ENCODE results near the gene ETF1. TPM values are rescaled to one million over a fixed set of nuclear protein-coding genes. Genes with fewer than 3 reads are reported as not detected.
"Not testable (repeated sequence)": the region's sequence is repeated elsewhere in the genome, so short reads cannot be mapped to it uniquely, and the experiment has no call there.

The ETF1 gene
- polyA plus RNA-seq, 1 experiment, result 107 TPM

DNA sequence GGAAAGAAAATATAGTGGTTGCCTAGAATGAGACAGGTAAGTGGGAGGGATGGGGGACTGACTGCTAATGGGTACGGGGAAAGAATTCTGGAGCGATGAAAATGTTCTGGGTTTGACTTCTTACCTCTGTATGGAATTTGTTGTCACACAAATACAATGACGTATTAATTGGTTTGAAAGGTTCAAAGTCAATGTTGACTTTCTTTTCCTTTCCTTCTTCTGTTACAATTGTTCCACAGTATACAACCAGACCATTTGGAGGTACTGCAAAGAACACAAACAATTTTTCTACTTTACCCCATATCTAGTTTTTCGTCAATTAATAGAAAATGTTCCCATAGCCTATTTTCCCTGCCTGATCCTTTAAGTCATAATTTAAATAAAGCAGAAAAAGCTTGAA, 25.6 kb downstream of the ETF1 start:
- Histone ChIP-seq H3K27ac (ENCODE audit: low read depth, low read length) (no peak overlapping the region), H3K9me3 (ENCODE audit: control insufficient read depth, insufficient read depth, low read length) (no peaks in the 10 kb centered on the region), H3K4me3 (ENCODE audit: low read depth, low read length) (no peak overlapping the region), H3K27me3 (ENCODE audit: control insufficient read depth, insufficient read depth, low read length) (no peaks in the 10 kb centered on the region)
- CTCF ChIA-PET, result interaction anchor here (1.0 to 4.3 kb wide), 2 partner anchors 15 to 68 kb away, joined by 7 to 15 read pairs; no protein-coding TSS in a partner anchor
- POLR2A ChIA-PET, result no interaction called here
- TF ChIP-seq, protein P1, sequence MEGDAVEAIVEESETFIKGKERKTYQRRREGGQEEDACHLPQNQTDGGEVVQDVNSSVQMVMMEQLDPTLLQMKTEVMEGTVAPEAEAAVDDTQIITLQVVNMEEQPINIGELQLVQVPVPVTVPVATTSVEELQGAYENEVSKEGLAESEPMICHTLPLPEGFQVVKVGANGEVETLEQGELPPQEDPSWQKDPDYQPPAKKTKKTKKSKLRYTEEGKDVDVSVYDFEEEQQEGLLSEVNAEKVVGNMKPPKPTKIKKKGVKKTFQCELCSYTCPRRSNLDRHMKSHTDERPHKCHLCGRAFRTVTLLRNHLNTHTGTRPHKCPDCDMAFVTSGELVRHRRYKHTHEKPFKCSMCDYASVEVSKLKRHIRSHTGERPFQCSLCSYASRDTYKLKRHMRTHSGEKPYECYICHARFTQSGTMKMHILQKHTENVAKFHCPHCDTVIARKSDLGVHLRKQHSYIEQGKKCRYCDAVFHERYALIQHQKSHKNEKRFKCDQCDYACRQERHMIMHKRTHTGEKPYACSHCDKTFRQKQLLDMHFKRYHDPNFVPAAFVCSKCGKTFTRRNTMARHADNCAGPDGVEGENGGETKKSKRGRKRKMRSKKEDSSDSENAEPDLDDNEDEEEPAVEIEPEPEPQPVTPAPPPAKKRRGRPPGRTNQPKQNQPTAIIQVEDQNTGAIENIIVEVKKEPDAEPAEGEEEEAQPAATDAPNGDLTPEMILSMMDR (IDR thresholded peaks at IDR 0.05; ENCODE audit: low read depth, low read length), result no peak
- DNase-seq (ENCODE audit: low read depth, low spot score), result no peak

DNA sequence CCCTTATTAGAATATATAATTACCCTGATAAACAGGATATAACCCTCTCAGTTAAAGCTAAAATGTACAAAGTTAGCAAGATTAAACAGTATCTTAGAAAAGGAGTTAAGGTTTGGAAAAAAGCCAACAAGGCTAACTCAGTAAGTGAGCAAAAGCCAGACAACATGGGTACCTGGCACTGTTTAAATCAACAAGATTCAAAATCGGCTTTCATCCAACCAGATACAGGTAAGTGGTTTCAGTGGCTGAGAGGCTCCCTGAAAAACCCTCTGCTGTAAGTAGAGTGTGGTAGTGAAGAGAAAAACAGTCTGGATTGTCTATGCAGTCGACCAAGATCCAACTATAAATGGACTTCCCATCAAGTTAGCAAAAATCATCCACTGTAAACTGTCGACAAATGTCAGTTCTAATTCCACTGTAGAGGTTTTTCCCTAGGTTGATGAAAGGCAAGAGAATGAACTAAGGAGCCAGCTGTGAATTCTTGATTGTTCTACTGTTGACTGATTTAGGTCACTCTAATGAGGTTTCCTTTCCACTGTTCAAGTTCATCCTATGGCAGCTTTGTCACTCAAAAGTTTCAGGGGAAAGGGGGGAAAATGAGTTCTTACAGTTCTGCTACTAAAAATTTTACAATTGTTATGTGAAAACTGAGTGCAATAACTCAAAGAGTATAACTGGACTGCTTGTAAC, 27.3 kb downstream of the ETF1 start:
- H3K27ac ChIP-seq (ENCODE audit: low read depth, low read length), result no peak overlapping the region
- TF ChIP-seq, protein P1 (IDR thresholded peaks at IDR 0.05; ENCODE audit: low read depth, low read length), result no peak
- CTCF ChIA-PET, result interaction anchor here (1.7 to 4.3 kb wide), 2 partner anchors 11 to 66 kb away, joined by 6 to 15 read pairs; no protein-coding TSS in a partner anchor
- POLR2A ChIA-PET, result no interaction called here
- DNase-seq (ENCODE audit: low read depth, low spot score), result no peak
- H3K9me3 ChIP-seq (ENCODE audit: control insufficient read depth, insufficient read depth, low read length), result no peaks in the 10 kb centered on the region
- H3K27me3 ChIP-seq (ENCODE audit: control insufficient read depth, insufficient read depth, low read length), result no peaks in the 10 kb centered on the region
- H3K4me3 ChIP-seq (ENCODE audit: low read depth, low read length), result no peak overlapping the region

DNA sequence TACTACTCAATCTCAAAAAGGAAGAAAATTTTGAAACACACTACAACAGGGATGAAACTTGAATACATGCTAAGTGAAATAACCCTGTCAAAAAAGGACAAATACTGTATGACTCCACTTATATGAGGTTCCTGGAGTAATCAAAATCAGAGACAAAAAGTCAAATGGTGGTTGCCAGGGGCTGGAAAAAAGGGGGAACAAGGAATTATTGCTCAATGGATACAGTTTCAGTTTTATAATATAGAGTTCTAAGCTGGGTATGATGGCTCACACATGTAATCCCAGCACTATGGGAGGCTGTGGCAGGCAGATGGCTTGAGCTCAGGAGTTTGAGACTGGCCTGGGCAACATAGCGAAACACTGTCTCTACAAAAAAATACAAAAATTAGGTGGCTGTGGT, 29.0 kb downstream of the ETF1 start:
- no peak for DNase-seq (ENCODE audit: low read depth, low spot score)
- Histone ChIP-seq H3K27ac (ENCODE audit: low read depth, low read length) (no peak overlapping the region), H3K4me3 (ENCODE audit: low read depth, low read length) (no peak overlapping the region), H3K9me3 (ENCODE audit: control insufficient read depth, insufficient read depth, low read length) (no peaks in the 10 kb centered on the region), H3K27me3 (ENCODE audit: control insufficient read depth, insufficient read depth, low read length) (no peaks in the 10 kb centered on the region)
- ChIA-PET POLR2A (no interaction called here), CTCF (interaction anchor here (2.6 to 4.3 kb wide), 2 partner anchors 10 to 65 kb away, joined by 12 to 15 read pairs; no protein-coding TSS in a partner anchor)
- TF ChIP-seq, protein P1 (IDR thresholded peaks at IDR 0.05; ENCODE audit: low read depth, low read length), result no peak

DNA sequence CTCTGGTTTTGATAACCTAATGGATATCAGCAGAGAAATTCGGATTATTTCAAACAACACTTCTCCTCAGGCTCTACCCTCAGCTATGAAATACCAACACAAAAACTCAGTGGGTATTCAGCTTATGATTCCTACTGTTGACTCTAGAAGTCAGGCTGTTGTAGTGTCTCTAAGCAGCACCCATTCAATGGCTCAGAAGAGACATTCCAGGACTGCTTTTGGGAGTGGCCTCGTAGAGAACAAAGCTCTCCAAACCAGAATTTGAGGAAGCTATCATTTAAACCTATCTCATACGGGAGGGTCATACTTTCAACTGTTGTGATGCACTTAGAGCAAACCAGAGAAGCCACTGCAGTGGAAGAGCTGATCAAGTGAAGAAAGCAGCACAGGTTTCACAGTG, 34.1 kb downstream of the ETF1 start:
- Histone ChIP-seq H3K27ac (ENCODE audit: low read depth, low read length) (no peak overlapping the region), H3K4me3 (ENCODE audit: low read depth, low read length) (no peak overlapping the region), H3K9me3 (ENCODE audit: control insufficient read depth, insufficient read depth, low read length) (no peaks in the 10 kb centered on the region), H3K27me3 (ENCODE audit: control insufficient read depth, insufficient read depth, low read length) (no peaks in the 10 kb centered on the region)
- TF ChIP-seq, protein P1 (IDR thresholded peaks at IDR 0.05; ENCODE audit: low read depth, low read length), result no peak
- ChIA-PET POLR2A (interaction anchor here (1.3 kb wide), 1 partner anchor 19 kb away, joined by 3 read pairs; no protein-coding TSS in a partner anchor), CTCF (interaction anchor here (1.1 kb wide), 1 partner anchor 59 kb away, joined by 3 read pairs; no protein-coding TSS in a partner anchor)
- DNase-seq (ENCODE audit: low read depth, low spot score), result no peak

DNA sequence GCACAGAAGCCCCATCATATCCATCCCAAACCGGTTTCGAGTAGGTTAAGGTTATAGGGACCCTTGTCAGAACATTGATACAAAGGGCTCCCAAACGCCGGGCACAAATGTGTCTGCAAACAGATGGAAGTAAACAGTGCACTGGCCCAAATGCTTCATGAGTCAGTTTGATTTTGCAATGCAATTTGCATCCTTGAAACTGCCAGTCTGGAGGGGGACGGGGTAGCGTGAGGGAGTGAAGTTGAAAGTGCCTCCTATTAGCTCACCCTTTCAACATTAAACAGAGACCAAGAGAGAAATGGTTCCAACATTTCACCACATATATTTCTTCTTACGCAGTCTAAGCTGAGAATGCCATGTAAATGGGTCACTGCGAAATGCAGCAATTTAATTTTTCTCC, 35.6 kb downstream of the ETF1 start:
- H3K27ac ChIP-seq (ENCODE audit: low read depth, low read length); H3K27me3 ChIP-seq (ENCODE audit: control insufficient read depth, insufficient read depth, low read length); POLR2A ChIA-PET; H3K9me3 ChIP-seq (ENCODE audit: control insufficient read depth, insufficient read depth, low read length); H3K4me3 ChIP-seq (ENCODE audit: low read depth, low read length): not testable (repeated sequence)
- CTCF ChIA-PET, result interaction anchor here (1.4 kb wide), 1 partner anchor 58 kb away, joined by 7 read pairs; no protein-coding TSS in a partner anchor
- peak; percentile 38 for DNase-seq (ENCODE audit: low read depth, low spot score)

All from AG04450 (cell line).